GM12872 (cell line): Measurements from ENCODE around the gene RFPL4A.

Source experiments
- TF ChIP-seq, protein P1 (sequence below): IDR thresholded peaks from 3 replicates; pipeline ENCODE4 v1.5.1; 2011; ENCODE audit warnings: low read depth, mild to moderate bottlenecking, low read length, moderate library complexity; ENCODE audit not compliant: insufficient read depth

RFPL4A gene

DNA sequence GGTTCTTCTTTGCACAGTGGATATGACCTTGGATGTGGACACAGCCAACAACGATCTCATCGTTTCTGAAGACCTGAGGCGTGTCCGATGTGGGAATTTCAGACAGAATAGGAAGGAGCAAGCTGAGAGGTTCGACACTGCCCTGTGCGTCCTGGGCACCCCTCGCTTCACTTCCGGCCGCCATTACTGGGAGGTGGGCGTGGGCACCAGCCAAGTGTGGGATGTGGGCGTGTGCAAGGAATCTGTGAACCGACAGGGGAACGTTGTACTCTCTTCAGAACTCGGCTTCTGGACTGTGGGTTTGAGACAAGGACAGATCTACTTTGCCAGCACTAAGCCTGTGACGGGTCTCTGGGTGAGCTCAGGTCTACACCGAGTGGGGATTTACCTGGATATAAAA is 19.4 kb downstream of the RFPL4A start:
- TF ChIP-seq, protein P1, sequence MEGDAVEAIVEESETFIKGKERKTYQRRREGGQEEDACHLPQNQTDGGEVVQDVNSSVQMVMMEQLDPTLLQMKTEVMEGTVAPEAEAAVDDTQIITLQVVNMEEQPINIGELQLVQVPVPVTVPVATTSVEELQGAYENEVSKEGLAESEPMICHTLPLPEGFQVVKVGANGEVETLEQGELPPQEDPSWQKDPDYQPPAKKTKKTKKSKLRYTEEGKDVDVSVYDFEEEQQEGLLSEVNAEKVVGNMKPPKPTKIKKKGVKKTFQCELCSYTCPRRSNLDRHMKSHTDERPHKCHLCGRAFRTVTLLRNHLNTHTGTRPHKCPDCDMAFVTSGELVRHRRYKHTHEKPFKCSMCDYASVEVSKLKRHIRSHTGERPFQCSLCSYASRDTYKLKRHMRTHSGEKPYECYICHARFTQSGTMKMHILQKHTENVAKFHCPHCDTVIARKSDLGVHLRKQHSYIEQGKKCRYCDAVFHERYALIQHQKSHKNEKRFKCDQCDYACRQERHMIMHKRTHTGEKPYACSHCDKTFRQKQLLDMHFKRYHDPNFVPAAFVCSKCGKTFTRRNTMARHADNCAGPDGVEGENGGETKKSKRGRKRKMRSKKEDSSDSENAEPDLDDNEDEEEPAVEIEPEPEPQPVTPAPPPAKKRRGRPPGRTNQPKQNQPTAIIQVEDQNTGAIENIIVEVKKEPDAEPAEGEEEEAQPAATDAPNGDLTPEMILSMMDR = no peak

DNA sequence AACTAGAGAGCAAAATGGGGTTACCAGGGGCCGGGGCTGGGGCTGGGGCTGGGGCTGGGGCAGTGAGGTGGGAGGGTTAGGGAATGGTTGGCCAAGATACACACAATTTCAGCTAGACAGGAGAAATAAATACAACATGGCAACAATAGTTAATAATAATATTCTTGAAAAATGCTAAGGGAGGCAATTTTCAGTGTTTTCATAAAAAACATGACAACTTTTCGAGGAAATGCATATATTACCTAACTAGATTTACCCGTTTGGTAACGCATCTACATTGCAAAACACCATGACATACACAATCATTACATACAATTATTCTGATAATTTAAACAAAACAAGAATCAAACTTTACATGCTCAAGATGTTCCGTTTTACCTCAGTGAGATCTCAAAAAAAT is 22.2 kb downstream of the RFPL4A start:
- TF ChIP-seq, protein P1 = no peak

DNA sequence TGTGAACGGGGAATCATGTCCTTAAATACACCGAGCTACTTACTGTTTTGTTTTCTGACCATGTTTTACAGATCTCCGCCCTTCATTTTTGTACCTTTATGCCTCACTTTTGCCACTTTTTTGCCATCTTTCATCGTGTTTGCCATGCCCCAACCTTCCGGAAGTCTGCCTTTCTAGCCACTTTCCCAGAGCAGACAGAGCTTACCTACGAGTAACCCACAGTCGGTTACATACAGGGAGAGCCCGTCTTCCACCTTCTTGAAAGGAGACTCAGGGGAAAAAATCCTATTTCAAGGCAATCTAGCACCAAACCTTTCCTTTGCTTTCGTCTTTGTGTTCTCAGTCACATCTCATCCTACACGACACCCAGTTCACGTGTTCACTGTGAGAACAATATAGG is 36.1 kb downstream of the RFPL4A start:
- TF ChIP-seq, protein P1 = no peak

DNA sequence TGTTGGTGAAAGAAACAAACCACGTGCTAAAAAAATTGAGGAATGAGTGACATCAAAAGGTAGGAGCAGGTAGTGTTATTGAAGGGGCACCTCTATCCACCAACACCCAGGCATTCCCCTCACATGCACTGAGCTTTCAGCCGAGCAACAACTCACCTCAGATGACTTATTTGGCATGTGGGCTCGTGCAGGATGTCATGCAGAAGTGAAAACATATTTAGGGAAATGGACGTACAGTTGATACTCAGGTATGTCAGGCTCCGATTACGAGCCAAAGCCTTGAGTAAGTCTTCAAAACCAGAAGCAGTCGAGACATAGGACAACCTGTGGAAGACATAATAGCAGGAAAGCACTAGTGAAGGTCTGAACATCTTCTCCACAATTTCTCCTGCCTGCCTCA is 42.5 kb downstream of the RFPL4A start:
- TF ChIP-seq, protein P1 = no peak

DNA sequence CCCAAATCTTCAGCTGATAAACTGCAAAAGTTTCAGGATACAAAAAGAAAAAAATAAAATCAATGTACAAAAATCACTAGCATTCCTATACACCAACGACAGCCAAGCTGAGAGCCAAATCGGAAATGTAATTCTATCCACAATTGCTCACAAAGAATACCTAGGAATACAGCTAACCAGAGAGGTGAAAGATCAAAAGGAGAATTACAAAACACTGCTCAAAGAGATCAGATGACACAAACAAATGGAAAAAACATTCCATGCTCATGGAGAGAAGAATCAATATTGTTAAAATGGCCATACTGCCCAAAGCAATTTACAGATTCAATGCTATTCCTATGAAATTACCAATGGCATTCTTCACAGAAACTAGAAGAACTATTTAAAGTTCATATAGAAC is 43.4 kb downstream of the RFPL4A start:
- TF ChIP-seq, protein P1 = no peak

DNA sequence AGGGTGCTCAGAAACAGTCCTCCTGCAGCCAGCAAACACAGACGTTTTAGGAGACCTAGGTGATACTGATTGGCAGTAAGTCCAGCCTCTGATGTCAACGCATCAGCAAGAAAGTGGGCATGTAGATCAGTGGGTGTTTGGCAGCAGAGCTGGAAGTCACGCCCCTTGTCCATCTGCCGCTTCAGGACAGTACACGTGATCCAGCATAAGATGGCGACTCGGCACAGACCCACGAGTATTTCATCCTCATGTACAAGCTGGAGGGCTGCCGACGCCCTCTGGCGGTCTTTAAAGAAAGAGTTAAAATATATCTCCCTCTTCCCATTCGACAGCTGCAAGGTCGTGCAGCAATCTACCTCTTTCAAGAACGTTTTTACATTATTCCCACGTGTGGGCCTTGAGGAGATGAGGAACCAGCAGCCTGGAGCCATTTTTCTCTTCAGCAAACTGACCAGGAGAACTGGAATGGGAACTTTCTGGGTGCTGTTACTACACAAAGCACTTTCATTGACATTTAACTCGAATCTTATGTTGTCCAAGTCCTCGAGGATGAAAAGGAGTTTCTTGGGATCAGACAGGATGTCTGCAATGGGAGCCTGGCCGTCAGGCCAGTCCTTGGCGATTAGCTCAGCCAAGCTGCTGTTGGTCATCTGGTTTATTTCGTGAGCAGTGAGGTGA is 50.6 kb downstream of the RFPL4A start:
- TF ChIP-seq, protein P1 = peak; percentile 55; the same call in 2 of the 3 replicates

DNA sequence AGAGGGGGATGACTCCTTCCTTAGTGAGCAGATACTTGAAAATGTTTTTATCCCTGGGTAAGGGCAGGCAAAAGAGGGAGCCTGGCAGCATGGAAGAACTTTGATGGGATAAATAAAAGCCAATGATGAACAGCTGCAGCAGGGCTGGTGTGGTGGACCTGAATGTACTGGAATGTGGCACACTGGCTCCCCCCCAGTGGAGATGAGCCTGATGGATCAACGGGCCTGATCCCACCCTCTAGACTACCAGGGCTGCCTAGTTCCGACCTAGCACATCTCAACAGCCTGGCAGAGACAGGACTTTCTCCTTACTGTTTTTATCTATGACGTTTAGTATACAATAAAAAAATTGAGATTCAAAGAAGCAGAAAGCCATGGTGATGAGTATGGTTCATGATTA is 52.4 kb downstream of the RFPL4A start:
- TF ChIP-seq, protein P1 = no peak
